Measurements from ENCODE around the gene POT1. TPM values are rescaled to one million over a fixed set of nuclear protein-coding genes. Genes with fewer than 3 reads are reported as not detected.

POT1 gene
- total RNA-seq, 1 donor from 2014 or later: 31.0 TPM

- no peaks in the 10 kb centered on the region for H3K36me3 Mint-ChIP-seq (ENCODE audit: low read depth)
- H3K4me3 Mint-ChIP-seq: no peak overlapping the region
- H3K9me3 Mint-ChIP-seq: no peaks in the 10 kb centered on the region
- no peaks in the 10 kb centered on the region for H3K4me1 Mint-ChIP-seq
- H3K27ac Mint-ChIP-seq: no peak overlapping the region
- intact Hi-C loops (cut with micrococcal nuclease): no loop called here
- H3K27me3 Mint-ChIP-seq: peaks cover 6% of the 10 kb centered on the region
- DNase-seq: no peak
Measured at GRCh38 chr7:124783271-124783670, 146.4 kb downstream of the POT1 start.

GRCh38 chr7:124781907-124782734, 147.5 kb downstream of the POT1 start:
- Mint-ChIP-seq H3K27me3 (peaks cover 6% of the 10 kb centered on the region), H3K4me1 (no peaks in the 10 kb centered on the region), H3K27ac (no peak overlapping the region), H3K36me3 (ENCODE audit: low read depth) (no peaks in the 10 kb centered on the region), H3K4me3 (no peak overlapping the region), H3K9me3 (no peaks in the 10 kb centered on the region)
- intact Hi-C loops (cut with micrococcal nuclease): no loop called here
- no peak for DNase-seq

GRCh38 chr7:124781418-124781817, 148.2 kb downstream of the POT1 start:
- Mint-ChIP-seq H3K27me3 (peaks cover 6% of the 10 kb centered on the region), H3K4me3 (no peak overlapping the region), H3K4me1 (no peaks in the 10 kb centered on the region), H3K9me3 (no peaks in the 10 kb centered on the region), H3K27ac (no peak overlapping the region), H3K36me3 (ENCODE audit: low read depth) (no peaks in the 10 kb centered on the region)
- no peak for DNase-seq
- intact Hi-C loops (cut with micrococcal nuclease): no loop called here

GRCh38 chr7:124780608-124781007, 149.0 kb downstream of the POT1 start:
- H3K9me3 Mint-ChIP-seq: no peaks in the 10 kb centered on the region
- no peaks in the 10 kb centered on the region for H3K36me3 Mint-ChIP-seq (ENCODE audit: low read depth)
- no peaks in the 10 kb centered on the region for H3K4me1 Mint-ChIP-seq
- peaks cover 4% of the 10 kb centered on the region for H3K27me3 Mint-ChIP-seq
- intact Hi-C loops (cut with micrococcal nuclease): no loop called here
- H3K4me3 Mint-ChIP-seq: no peak overlapping the region
- DNase-seq: no peak
- no peak overlapping the region for H3K27ac Mint-ChIP-seq

GRCh38 chr7:124780056-124780455, 149.6 kb downstream of the POT1 start:
- H3K4me1 Mint-ChIP-seq: no peaks in the 10 kb centered on the region
- no peaks in the 10 kb centered on the region for H3K36me3 Mint-ChIP-seq (ENCODE audit: low read depth)
- H3K4me3 Mint-ChIP-seq: no peak overlapping the region
- no peaks in the 10 kb centered on the region for H3K9me3 Mint-ChIP-seq
- intact Hi-C loops (cut with micrococcal nuclease): no loop called here
- H3K27ac Mint-ChIP-seq: no peak overlapping the region
- peaks cover 4% of the 10 kb centered on the region for H3K27me3 Mint-ChIP-seq
- DNase-seq: no peak

GRCh38 chr7:124779620-124780019, 150.0 kb downstream of the POT1 start:
- no peaks in the 10 kb centered on the region for H3K36me3 Mint-ChIP-seq (ENCODE audit: low read depth)
- no peak overlapping the region for H3K4me3 Mint-ChIP-seq
- intact Hi-C loops (cut with micrococcal nuclease): no loop called here
- no peak overlapping the region for H3K27ac Mint-ChIP-seq
- no peaks in the 10 kb centered on the region for H3K4me1 Mint-ChIP-seq
- no peaks in the 10 kb centered on the region for H3K9me3 Mint-ChIP-seq
- no peak for DNase-seq
- peaks cover 4% of the 10 kb centered on the region for H3K27me3 Mint-ChIP-seq

- DNase-seq: no peak
- Mint-ChIP-seq H3K9me3 (no peaks in the 10 kb centered on the region), H3K36me3 (ENCODE audit: low read depth) (no peaks in the 10 kb centered on the region), H3K27ac (no peak overlapping the region), H3K4me1 (no peaks in the 10 kb centered on the region), H3K27me3 (peaks cover 4% of the 10 kb centered on the region), H3K4me3 (no peak overlapping the region)
- intact Hi-C loops (cut with micrococcal nuclease): no loop called here
Measured at GRCh38 chr7:124779194-124779593, 150.4 kb downstream of the POT1 start.

GRCh38 chr7:124777268-124777667, 152.4 kb downstream of the POT1 start:
- no peak overlapping the region for H3K4me3 Mint-ChIP-seq
- H3K27me3 Mint-ChIP-seq: peaks cover 10% of the 10 kb centered on the region
- intact Hi-C loops (cut with micrococcal nuclease): no loop called here
- H3K9me3 Mint-ChIP-seq: no peaks in the 10 kb centered on the region
- DNase-seq: no peak
- H3K4me1 Mint-ChIP-seq: no peaks in the 10 kb centered on the region
- no peak overlapping the region for H3K27ac Mint-ChIP-seq
- H3K36me3 Mint-ChIP-seq (ENCODE audit: low read depth): no peaks in the 10 kb centered on the region

GRCh38 chr7:124776153-124776552, 153.5 kb downstream of the POT1 start:
- no peak for DNase-seq
- Mint-ChIP-seq H3K4me3 (no peak overlapping the region), H3K4me1 (no peaks in the 10 kb centered on the region), H3K36me3 (ENCODE audit: low read depth) (no peaks in the 10 kb centered on the region), H3K9me3 (no peaks in the 10 kb centered on the region), H3K27me3 (peaks cover 17% of the 10 kb centered on the region), H3K27ac (no peak overlapping the region)
- intact Hi-C loops (cut with micrococcal nuclease): no loop called here

GRCh38 chr7:124775422-124775821, 154.2 kb downstream of the POT1 start:
- intact Hi-C loops (cut with micrococcal nuclease): no loop called here
- no peak overlapping the region for H3K4me3 Mint-ChIP-seq
- no peak overlapping the region for H3K27ac Mint-ChIP-seq

GRCh38 chr7:124773938-124774337, 155.7 kb downstream of the POT1 start:
- Mint-ChIP-seq H3K4me3 (no peak overlapping the region), H3K27ac (no peak overlapping the region), H3K27me3 (peaks cover 27% of the 10 kb centered on the region), H3K36me3 (ENCODE audit: low read depth) (no peaks in the 10 kb centered on the region), H3K9me3 (no peaks in the 10 kb centered on the region), H3K4me1 (no peaks in the 10 kb centered on the region)
- intact Hi-C loops (cut with micrococcal nuclease): no loop called here
- no peak for DNase-seq

More at GRCh38 chr7:124775422-124775821, 154.2 kb downstream of the POT1 start:
- Mint-ChIP-seq H3K4me1 (no peaks in the 10 kb centered on the region), H3K36me3 (ENCODE audit: low read depth) (no peaks in the 10 kb centered on the region), H3K9me3 (no peaks in the 10 kb centered on the region), H3K27me3 (peaks cover 24% of the 10 kb centered on the region)
- DNase-seq: no peak

GRCh38 chr7:124773339-124773738, 156.3 kb downstream of the POT1 start:
- H3K27ac Mint-ChIP-seq: no peak overlapping the region
- DNase-seq: no peak
- intact Hi-C loops (cut with micrococcal nuclease): no loop called here
- no peak overlapping the region for H3K4me3 Mint-ChIP-seq
- H3K36me3 Mint-ChIP-seq (ENCODE audit: low read depth): no peaks in the 10 kb centered on the region
- H3K27me3 Mint-ChIP-seq: peaks cover 28% of the 10 kb centered on the region
- H3K9me3 Mint-ChIP-seq: no peaks in the 10 kb centered on the region
- no peaks in the 10 kb centered on the region for H3K4me1 Mint-ChIP-seq
